GM12801 (cell line): ENCODE data around the gene RNPS1.

ENCODE experiments used
- TF ChIP-seq, protein P1 (sequence below): IDR thresholded peaks from one replicate; pipeline ENCODE4 v1.5.1; 2011; ENCODE audit warnings: control low read depth; ENCODE audit not compliant: insufficient read length; ENCODE audit errors: extremely low read depth

The RNPS1 gene

DNA sequence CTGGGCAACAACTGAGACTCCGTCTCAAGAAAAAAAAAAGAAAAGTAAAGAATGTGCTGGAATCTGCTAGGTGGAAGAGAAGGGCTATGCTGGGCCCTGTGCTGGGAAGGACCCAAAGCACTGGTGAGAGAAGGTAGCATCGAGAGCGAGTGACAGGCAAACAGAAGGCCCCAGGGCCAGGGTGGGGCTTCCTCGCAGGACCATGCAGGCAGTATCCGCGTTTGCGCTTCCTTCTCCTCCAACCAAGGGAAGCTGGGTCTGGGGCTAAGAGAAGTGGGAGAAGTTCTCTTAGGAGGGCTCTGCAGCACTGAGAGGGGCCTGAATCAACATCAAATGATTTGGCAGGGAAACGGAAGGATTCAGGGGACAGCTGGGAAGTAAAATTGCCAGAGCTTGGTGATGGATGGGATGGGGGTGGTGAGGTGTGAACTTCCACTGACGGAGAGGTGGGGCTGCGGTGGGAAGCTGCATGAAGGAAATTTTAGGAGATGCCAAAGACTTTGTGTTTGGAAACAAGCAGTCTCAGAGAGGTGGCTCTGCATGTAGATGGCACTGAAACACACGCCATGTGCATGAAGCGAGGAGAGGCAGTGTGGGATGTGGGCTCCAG, 11.3 kb downstream of the RNPS1 start:
- TF ChIP-seq, protein P1, sequence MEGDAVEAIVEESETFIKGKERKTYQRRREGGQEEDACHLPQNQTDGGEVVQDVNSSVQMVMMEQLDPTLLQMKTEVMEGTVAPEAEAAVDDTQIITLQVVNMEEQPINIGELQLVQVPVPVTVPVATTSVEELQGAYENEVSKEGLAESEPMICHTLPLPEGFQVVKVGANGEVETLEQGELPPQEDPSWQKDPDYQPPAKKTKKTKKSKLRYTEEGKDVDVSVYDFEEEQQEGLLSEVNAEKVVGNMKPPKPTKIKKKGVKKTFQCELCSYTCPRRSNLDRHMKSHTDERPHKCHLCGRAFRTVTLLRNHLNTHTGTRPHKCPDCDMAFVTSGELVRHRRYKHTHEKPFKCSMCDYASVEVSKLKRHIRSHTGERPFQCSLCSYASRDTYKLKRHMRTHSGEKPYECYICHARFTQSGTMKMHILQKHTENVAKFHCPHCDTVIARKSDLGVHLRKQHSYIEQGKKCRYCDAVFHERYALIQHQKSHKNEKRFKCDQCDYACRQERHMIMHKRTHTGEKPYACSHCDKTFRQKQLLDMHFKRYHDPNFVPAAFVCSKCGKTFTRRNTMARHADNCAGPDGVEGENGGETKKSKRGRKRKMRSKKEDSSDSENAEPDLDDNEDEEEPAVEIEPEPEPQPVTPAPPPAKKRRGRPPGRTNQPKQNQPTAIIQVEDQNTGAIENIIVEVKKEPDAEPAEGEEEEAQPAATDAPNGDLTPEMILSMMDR: no peak

DNA sequence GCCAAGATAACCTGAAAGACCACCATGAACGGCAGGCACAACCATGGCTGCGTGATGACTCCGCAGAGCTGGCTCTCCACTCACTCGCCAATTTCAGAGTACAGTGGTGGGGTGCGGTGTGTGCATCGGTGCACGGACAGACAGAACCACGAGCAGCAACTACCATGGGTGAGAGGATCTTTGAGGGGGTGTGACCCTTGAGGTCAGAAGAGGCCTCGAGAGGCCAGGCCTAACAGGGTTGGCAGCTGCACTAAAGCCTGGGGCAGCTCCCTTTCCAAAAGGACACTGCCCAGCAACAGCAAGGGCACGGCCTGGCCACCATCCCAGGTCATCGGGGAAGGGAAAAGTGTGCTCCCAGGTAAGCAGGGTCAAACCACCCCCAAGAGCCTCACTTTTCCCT, 14.6 kb downstream of the RNPS1 start:
- TF ChIP-seq, protein P1: no peak

DNA sequence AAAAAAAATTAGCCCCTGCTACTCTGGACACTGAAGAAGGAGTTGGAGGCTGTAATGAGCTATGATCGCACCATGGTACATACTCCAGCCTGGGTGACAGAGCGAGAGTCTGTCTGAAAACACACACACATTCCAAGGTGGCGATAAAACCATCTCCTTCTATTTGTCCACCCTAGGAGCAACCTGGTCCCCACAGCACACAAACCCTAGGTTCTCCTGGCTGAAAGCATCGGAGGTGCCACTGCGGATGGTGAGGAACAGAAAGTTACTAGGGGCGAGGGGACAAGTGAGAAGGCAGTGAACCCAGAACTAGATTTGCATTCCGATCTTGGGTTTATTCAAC, 15.1 kb downstream of the RNPS1 start:
- TF ChIP-seq, protein P1: no peak

DNA sequence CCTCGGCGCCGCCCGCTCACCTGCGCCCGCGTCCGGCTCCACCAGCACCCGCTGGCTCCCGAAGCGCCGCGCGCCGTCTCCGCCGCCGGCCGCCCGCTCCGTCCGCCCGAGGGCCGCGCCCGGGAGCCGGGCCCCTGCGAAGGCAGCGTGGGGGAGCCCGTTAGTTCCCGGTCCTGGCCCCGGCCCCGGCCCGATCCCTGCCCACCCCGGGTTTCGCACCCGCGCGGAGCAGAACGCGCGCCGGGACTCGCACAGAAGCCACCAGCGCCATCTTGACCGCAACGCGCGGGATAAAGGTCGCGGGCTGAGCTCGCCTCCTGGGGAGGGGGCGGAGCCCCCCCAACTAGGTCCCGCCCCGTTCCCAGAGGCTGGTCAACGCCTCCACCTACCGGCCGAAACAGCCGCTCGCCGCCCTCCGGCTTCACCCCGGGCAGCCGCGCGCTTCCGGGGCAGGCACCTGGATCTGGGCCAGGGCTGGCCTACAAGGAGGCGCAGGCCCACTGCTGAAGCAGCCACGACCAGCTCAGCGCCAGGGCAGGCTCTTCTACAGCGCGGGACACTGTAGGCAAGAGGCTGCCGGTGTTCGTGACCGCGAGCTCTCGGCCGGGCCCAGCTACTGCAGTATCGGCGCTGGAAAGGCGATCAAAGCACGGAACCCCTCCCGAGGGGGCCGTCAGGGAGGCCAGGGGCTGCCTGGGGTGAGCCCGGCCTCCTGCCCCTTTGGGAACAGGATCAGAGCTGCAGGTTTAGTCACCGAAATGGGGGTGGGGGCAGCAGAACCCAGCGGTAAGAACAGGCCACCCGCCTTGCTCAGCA, 16.4 kb downstream of the RNPS1 start, which contains the start of gene ECI1:
ECI1 (minus strand) TSS at position 292 of the 816 bp plus-strand sequence; CDS start at position 271, 21 bp downstream.
- TF ChIP-seq, protein P1: no peak

DNA sequence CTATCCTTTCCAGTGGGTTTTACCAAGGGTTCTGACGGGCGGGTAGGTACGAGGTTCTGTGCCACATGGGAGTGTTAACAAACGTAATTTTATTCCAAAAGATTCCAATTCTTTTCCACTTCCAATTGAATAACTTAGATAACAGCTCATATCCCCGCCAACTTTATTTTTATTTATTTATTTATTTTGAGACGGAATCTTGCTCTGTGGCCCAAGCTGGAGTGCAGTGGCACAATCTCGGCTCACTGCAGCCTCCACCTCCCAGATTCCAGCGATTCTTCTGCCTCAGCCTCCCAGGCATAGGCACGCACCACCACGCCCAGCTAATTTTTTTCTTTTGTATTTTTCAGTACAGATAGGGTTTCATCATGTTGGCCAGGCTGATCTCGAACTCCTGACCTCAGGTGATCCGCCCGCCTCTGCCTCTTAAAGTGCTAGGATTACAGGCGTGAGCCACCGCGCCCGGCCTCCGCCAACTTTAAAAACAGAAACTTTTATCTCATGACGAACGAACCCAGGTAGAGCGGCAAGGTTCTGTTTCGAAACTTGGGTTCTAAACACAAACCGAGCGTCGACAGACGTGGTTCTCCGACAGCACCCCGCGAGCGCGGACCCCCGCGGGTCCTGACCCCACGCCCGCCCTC, 17.2 kb downstream of the RNPS1 start:
- TF ChIP-seq, protein P1: no peak

DNA sequence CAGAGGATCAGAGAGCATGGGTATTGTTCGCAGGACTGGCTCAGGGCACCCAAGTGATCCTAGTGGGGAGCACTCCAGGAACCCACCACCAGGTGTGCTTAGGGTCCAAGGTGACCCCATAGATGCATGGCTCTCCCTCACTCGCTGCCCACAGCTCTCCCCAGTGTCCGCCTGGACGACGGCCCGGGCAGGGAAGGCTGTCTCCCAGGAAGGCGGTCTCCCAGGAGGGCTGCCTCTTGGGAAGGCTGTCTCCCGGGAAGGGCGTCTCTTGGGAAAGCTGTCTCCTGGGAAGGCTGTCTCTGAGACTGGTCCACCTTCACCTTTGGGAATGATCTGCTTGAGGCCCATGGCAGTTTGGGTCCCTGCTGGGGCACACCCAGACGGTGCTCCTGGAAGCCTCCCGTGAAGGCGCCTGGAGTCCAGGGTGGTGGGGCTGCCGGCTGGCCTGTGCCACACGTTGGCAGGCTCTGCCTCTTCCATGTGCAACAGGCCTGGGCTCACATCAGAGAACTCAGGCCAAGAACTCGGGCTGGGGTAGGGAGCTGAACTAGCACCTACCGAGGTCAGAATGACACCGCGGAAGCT, 21.5 kb downstream of the RNPS1 start:
- TF ChIP-seq, protein P1: no peak
